Stimulated activated CD8-positive, alpha-beta memory T cell treated with anti-CD3 and anti-CD28 coated beads, Interleukin-7, amount 100 ng/mL, for 48 hours (primary cell): Measurements from ENCODE around the gene NUMB.
"Not testable (repeated sequence)": the region's sequence is repeated elsewhere in the genome, so short reads cannot be mapped to it uniquely, and the experiment has no call there.

ENCODE experiments used
- DNase-seq, 2 donors: peaks; one replicate each; pipeline ENCODE4 v3.0.0-alpha.2; 2020; ENCODE audit warnings: low read depth in 1 of 2; ENCODE audit errors: extremely low read depth in 1 of 2

Gene NUMB

GRCh38 chr14:73368616-73369015 lies 89.7 kb downstream of the NUMB start:
- DNase-seq: no peak

- no peak for DNase-seq
Measured at GRCh38 chr14:73365727-73366126, 92.6 kb downstream of the NUMB start.

- no peak for DNase-seq
Measured at GRCh38 chr14:73364559-73364958, 93.8 kb downstream of the NUMB start.

- DNase-seq: no peak
Measured at GRCh38 chr14:73359445-73359844, 98.9 kb downstream of the NUMB start.

GRCh38 chr14:73358187-73358586 lies 100.2 kb downstream of the NUMB start:
- DNase-seq: no peak

GRCh38 chr14:73349091-73349490 lies 109.3 kb downstream of the NUMB start:
- not testable (repeated sequence) for DNase-seq

- no peak for DNase-seq
Measured at GRCh38 chr14:73344319-73344718, 114.0 kb downstream of the NUMB start.

- no peak for DNase-seq
Measured at GRCh38 chr14:73342670-73343069, 115.7 kb downstream of the NUMB start.

GRCh38 chr14:73339846-73340595 lies 118.3 kb downstream of the NUMB start:
- no peak for DNase-seq

- no peak for DNase-seq
Measured at GRCh38 chr14:73339206-73339605, 119.1 kb downstream of the NUMB start.

GRCh38 chr14:73338551-73338950 lies 119.8 kb downstream of the NUMB start:
- no peak for DNase-seq

- no peak for DNase-seq
Measured at GRCh38 chr14:73333031-73333430, 125.3 kb downstream of the NUMB start.

- no peak for DNase-seq
Measured at GRCh38 chr14:73325630-73326299, 132.6 kb downstream of the NUMB start.

- DNase-seq: no peak
Measured at GRCh38 chr14:73325063-73325462, 133.3 kb downstream of the NUMB start.

- DNase-seq: no peak
Measured at GRCh38 chr14:73324533-73324932, 133.8 kb downstream of the NUMB start.

GRCh38 chr14:73323896-73324399 lies 134.4 kb downstream of the NUMB start:
- DNase-seq: no peak

- DNase-seq: no peak
Measured at GRCh38 chr14:73313151-73313550, 145.2 kb downstream of the NUMB start.

- DNase-seq: no peak
Measured at GRCh38 chr14:73312687-73313086, 145.7 kb downstream of the NUMB start.

- no peak for DNase-seq
Measured at GRCh38 chr14:73311708-73312030, 146.7 kb downstream of the NUMB start.

- DNase-seq: not testable (repeated sequence)
Measured at GRCh38 chr14:73309207-73309606, 149.1 kb downstream of the NUMB start.

- no peak for DNase-seq
Measured at GRCh38 chr14:73307261-73307660, 151.1 kb downstream of the NUMB start.

- no peak for DNase-seq
Measured at GRCh38 chr14:73305499-73305898, 152.8 kb downstream of the NUMB start.
